ENCODE data around the gene FAM222A.

- TF ChIP-seq POLR2A (IDR thresholded peaks at IDR 0.05): no peak
- TF ChIP-seq, protein P1, sequence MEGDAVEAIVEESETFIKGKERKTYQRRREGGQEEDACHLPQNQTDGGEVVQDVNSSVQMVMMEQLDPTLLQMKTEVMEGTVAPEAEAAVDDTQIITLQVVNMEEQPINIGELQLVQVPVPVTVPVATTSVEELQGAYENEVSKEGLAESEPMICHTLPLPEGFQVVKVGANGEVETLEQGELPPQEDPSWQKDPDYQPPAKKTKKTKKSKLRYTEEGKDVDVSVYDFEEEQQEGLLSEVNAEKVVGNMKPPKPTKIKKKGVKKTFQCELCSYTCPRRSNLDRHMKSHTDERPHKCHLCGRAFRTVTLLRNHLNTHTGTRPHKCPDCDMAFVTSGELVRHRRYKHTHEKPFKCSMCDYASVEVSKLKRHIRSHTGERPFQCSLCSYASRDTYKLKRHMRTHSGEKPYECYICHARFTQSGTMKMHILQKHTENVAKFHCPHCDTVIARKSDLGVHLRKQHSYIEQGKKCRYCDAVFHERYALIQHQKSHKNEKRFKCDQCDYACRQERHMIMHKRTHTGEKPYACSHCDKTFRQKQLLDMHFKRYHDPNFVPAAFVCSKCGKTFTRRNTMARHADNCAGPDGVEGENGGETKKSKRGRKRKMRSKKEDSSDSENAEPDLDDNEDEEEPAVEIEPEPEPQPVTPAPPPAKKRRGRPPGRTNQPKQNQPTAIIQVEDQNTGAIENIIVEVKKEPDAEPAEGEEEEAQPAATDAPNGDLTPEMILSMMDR (IDR thresholded peaks at IDR 0.05): no peak
Observed at GRCh38 chr12:109766251-109766778, 52.7 kb downstream of the FAM222A start.

All from uterus (tissue), 2 donors.